B cell (primary cell): ENCODE measurements around the gene TLL1.

Source experiments
- EZH2 ChIP-seq: IDR thresholded peaks from 2 replicates; pipeline ENCODE4 v1.6.1; 2012; ENCODE audit warnings: borderline replicate concordance, low read depth, mild to moderate bottlenecking, moderate library complexity, low read length; ENCODE audit not compliant: insufficient read depth, poor library complexity, severe bottlenecking
- TF ChIP-seq, protein P1 (sequence below): fragments of 200-600 bp; IDR thresholded peaks from one replicate; pipeline ENCODE4 v1.8.0; 2022; ENCODE audit warnings: antibody characterized with exemption, mild to moderate bottlenecking

DNA sequence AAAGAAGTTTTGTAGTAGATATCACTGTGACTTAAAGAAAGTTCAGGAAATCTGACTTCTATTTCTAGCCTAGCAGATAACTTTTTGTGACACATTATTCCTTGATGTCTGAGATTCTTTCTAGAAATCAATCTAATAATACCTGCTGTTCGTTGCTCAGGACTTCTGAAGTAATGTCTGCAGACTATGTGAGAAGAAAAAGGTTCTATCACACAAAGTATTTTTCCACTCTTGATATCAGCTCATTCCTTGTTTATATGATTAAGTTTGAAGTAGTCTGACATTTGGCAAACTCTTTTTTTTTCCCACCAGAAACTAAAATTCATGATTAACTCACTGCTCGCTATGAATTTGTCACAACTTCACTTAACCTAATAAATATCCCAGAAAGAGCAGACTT, 56.6 kb downstream of the TLL1 start:
- no peak for TF ChIP-seq EZH2
- TF ChIP-seq, protein P1, sequence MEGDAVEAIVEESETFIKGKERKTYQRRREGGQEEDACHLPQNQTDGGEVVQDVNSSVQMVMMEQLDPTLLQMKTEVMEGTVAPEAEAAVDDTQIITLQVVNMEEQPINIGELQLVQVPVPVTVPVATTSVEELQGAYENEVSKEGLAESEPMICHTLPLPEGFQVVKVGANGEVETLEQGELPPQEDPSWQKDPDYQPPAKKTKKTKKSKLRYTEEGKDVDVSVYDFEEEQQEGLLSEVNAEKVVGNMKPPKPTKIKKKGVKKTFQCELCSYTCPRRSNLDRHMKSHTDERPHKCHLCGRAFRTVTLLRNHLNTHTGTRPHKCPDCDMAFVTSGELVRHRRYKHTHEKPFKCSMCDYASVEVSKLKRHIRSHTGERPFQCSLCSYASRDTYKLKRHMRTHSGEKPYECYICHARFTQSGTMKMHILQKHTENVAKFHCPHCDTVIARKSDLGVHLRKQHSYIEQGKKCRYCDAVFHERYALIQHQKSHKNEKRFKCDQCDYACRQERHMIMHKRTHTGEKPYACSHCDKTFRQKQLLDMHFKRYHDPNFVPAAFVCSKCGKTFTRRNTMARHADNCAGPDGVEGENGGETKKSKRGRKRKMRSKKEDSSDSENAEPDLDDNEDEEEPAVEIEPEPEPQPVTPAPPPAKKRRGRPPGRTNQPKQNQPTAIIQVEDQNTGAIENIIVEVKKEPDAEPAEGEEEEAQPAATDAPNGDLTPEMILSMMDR = no peak
